Loucy (cell line): ENCODE data around the gene SND1.
"Not testable (repeated sequence)": the region's sequence is repeated elsewhere in the genome, so short reads cannot be mapped to it uniquely, and the experiment has no call there.

ENCODE experiments used
- CTCF ChIP-seq: fragments of 200-600 bp; sonication (generic); conservative IDR thresholded peaks from 2 replicates; pipeline ENCODE4 v1.5.1; 2014; ENCODE audit warnings: mild to moderate bottlenecking, antibody characterized with exemption, low read length
- EZH2phosphoT487 ChIP-seq: fragments of 200-600 bp; IDR thresholded peaks from 2 replicates; pipeline ENCODE4 v1.6.1; 2018; ENCODE audit warnings: antibody characterized with exemption, mild to moderate bottlenecking, moderate library complexity, borderline replicate concordance

- not testable (repeated sequence) for TF ChIP-seq CTCF, EZH2phosphoT487
Observed at GRCh38 chr7:127674923-127675322, 22.9 kb downstream of the SND1 start.
